Ascending aorta (tissue), 2 donors: ENCODE measurements around the gene FAM110C. TPM values are rescaled to one million over a fixed set of nuclear protein-coding genes. Genes with fewer than 3 reads are reported as not detected.

Source experiments
- DNase-seq, 2 donors: peaks; one replicate each; pipeline ENCODE4 v3.0.0-alpha.2; 2019; ENCODE audit warnings: low spot score in 2 of 2
- H3K27ac ChIP-seq, 2 donors: fragments of 200-600 bp; sonication (generic); one replicate each; pipeline ENCODE4 v1.5.1; 2016 to 2017; ENCODE audit warnings: mild to moderate bottlenecking in 1 of 2
- H3K27me3 ChIP-seq: fragments of 200-600 bp; sonication (generic); one replicate; pipeline ENCODE4 v1.5.1; 2017
- H3K36me3 ChIP-seq, 2 donors: fragments of 200-600 bp; sonication (generic); one replicate each; pipeline ENCODE4 v1.5.1; 2016
- H3K4me1 ChIP-seq, 2 donors: fragments of 200-600 bp; sonication (generic); one replicate each; pipeline ENCODE4 v1.5.1; 2016 to 2017; ENCODE audit warnings: mild to moderate bottlenecking in 1 of 2
- H3K4me3 ChIP-seq, 2 donors: fragments of 200-600 bp; sonication (generic); one replicate each; pipeline ENCODE4 v1.5.1; 2016 to 2017; ENCODE audit warnings: mild to moderate bottlenecking in 1 of 2
- H3K9me3 ChIP-seq, 2 donors: fragments of 200-600 bp; sonication (generic); one replicate each; pipeline ENCODE4 v1.5.1; 2016
- CTCF ChIP-seq, 3 experiments: fragments of 200-600 bp in 2 of 3; fragments of 450-650 bp in 1 of 3; sonication (generic) in 2 of 3; IDR thresholded peaks; one replicate each; pipeline ENCODE4 v1.5.1; 2016 to 2019; ENCODE audit warnings: antibody characterized with exemption in 3 of 3, mild to moderate bottlenecking in 1 of 3, moderate library complexity in 1 of 3
- intact Hi-C: fragments of 100-400 bp; cut with DNase I; formaldehyde crosslinking; loops from one replicate; pipeline ENCODE4 v1.15.1; 2023
- total RNA-seq: library from RNA; depleted of rRNA; stranded (reverse); fragments of >200 nt; gene quantifications from one replicate; pipeline ENCODE4 v1.1.0, GENCODE V29; 2016

Gene FAM110C, protein sequence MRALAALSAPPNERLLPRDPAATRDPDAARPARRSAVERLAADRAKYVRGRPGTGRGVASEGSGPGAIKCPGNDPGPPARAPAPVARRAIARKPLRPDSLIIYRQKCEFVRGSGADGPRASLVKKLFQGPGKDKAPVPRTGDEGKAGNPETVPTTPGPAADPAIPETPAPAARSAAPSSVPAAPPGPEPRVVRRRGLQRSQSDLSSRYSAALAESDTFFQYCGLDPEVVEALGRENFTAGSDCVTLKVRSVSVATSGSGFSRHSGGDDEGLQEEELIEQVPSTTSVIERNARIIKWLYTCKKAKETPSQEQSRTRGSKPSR
- 0.43 TPM for total RNA-seq

GRCh38 chr2:46471-47345 lies at the start of gene FAM110C:
Gene FAM110C (minus strand): TSS chr2:46505. CDS start chr2:46385, 120 bp downstream.
- H3K27ac ChIP-seq: peak within 1 kb of the TSS; percentile 86 to 91
- peak; percentile 23 to 89 for DNase-seq
- TF ChIP-seq CTCF (IDR thresholded peaks at IDR 0.05): no peak
- H3K4me3 ChIP-seq: peak within 1 kb of the TSS; percentile 82 to 97
- H3K4me1 ChIP-seq: peaks cover 3 to 8% of the 10 kb centered on the region in 2 donors
- H3K36me3 ChIP-seq: no peaks in the 10 kb centered on the region
- intact Hi-C loops: loop anchor here (1.0 kb wide), 1 partner anchor 218 kb away; the partner anchor contains the start of genes ACP1 and SH3YL1
- H3K27me3 ChIP-seq: no peaks in the 10 kb centered on the region
- H3K9me3 ChIP-seq: no peaks in the 10 kb centered on the region

GRCh38 chr2:92326-92725 lies 46.0 kb upstream of the FAM110C start:
- intact Hi-C loops: no loop called here
- Histone ChIP-seq H3K27me3 (no peaks in the 10 kb centered on the region), H3K27ac (no peak overlapping the region), H3K4me3 (no peak overlapping the region), H3K36me3 (no peaks in the 10 kb centered on the region), H3K4me1 (no peaks in the 10 kb centered on the region), H3K9me3 (no peaks in the 10 kb centered on the region)
- TF ChIP-seq CTCF (IDR thresholded peaks at IDR 0.05): no peak
- no peak for DNase-seq

DNA sequence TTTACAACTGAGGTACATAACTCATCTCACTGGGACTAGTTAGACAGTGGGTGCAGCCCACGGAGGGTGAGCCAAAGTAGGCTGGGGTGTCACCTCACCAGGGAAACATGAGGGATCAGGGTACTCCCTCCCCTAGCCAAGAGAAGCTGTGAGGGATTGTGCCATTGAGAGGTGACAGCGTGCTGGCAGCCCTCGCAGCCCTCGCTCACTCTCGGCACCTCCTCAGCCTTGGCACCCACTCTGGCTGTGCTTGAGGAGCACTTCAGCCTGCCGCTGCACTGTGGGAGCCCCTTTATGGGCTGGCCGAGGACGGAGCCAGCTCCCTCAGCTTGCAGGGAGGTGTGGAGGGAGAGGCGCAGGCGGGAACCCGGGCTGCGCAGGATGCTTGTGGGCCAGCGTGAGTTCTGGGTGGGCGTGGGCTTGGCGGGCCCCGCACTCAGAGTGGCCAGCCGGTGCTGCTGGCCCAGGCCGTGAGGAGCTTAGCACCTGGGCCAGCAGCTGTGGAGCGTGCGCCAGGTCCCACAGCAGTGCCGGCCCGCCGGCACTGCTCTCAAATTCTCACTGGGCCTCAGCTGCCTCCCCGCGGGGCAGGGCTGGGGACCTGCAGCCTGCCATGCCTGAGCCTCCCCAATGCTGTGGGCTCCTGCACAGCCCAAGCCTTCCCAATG lies 44.5 kb upstream of the FAM110C start:
- Histone ChIP-seq H3K4me3 (no peak overlapping the region), H3K36me3 (no peaks in the 10 kb centered on the region), H3K9me3 (no peaks in the 10 kb centered on the region), H3K4me1 (no peaks in the 10 kb centered on the region), H3K27ac (no peak overlapping the region), H3K27me3 (no peaks in the 10 kb centered on the region)
- DNase-seq: no peak
- TF ChIP-seq CTCF (IDR thresholded peaks at IDR 0.05): no peak
- intact Hi-C loops: no loop called here

- intact Hi-C loops: no loop called here
- no peak overlapping the region for H3K27ac ChIP-seq
- H3K36me3 ChIP-seq: no peaks in the 10 kb centered on the region
- no peak for DNase-seq
- no peak for TF ChIP-seq CTCF (IDR thresholded peaks at IDR 0.05)
- no peaks in the 10 kb centered on the region for H3K27me3 ChIP-seq
- H3K9me3 ChIP-seq: no peaks in the 10 kb centered on the region
- H3K4me3 ChIP-seq: no peak overlapping the region
- H3K4me1 ChIP-seq: no peaks in the 10 kb centered on the region
Observed at GRCh38 chr2:85761-86160, 39.5 kb upstream of the FAM110C start.

GRCh38 chr2:84121-84520 lies 37.8 kb upstream of the FAM110C start:
- Histone ChIP-seq H3K9me3 (no peaks in the 10 kb centered on the region), H3K4me3 (no peak overlapping the region), H3K36me3 (no peaks in the 10 kb centered on the region), H3K4me1 (no peaks in the 10 kb centered on the region), H3K27ac (no peak overlapping the region), H3K27me3 (no peaks in the 10 kb centered on the region)
- no peak for TF ChIP-seq CTCF (IDR thresholded peaks at IDR 0.05)
- intact Hi-C loops: no loop called here
- DNase-seq: no peak
